K562 (cell line): ENCODE results near the gene GARNL3. TPM values are rescaled to one million over a fixed set of nuclear protein-coding genes. Genes with fewer than 3 reads are reported as not detected.

Experiments used
- BCOR ChIP-seq: fragments of 450-650 bp; IDR thresholded peaks from 2 replicates; pipeline ENCODE4 v1.6.1; 2016
- BMI1 ChIP-seq: fragments of 150-350 bp; IDR thresholded peaks from 2 replicates; pipeline ENCODE4 v1.6.1; 2014; ENCODE audit warnings: low read length
- CBX1 ChIP-seq: sonication (generic); IDR thresholded peaks from 2 replicates; pipeline ENCODE4 v1.6.1; 2016; ENCODE audit warnings: antibody characterized with exemption, low read depth, mild to moderate bottlenecking
- EHMT2 ChIP-seq: fragments of 450-650 bp; IDR thresholded peaks from 2 replicates; pipeline ENCODE4 v1.6.1; 2018; ENCODE audit warnings: antibody characterized with exemption
- ETV6 ChIP-seq, 3 experiments: fragments of 150-350 bp in 1 of 3; sonication (generic) in 1 of 3; formaldehyde crosslinking in 1 of 3; IDR thresholded peaks; 2 replicates each; pipeline versions ENCODE4 v1.6.1 to v1.8.0; 2014 to 2022; ENCODE audit warnings: borderline replicate concordance in 2 of 3, low read depth in 2 of 3, antibody characterized with exemption in 1 of 3, low read length in 1 of 3, mild to moderate bottlenecking in 1 of 3, missing genetic modification reagents in 1 of 3
- FIP1L1 ChIP-seq: fragments of 200-400 bp; formaldehyde crosslinking; IDR thresholded peaks from 2 replicates; pipeline ENCODE4 v1.6.1; 2018; ENCODE audit warnings: mild to moderate bottlenecking, low read depth, low read length; ENCODE audit not compliant: poor library complexity, severe bottlenecking
- GABPB1 ChIP-seq: sonication (generic); formaldehyde crosslinking; IDR thresholded peaks from 2 replicates; pipeline ENCODE4 v1.8.0; 2022; ENCODE audit warnings: mild to moderate bottlenecking, missing genetic modification reagents
- HMG20A ChIP-seq: fragments of 450-650 bp; formaldehyde crosslinking; conservative IDR thresholded peaks from 2 replicates; pipeline ENCODE4 v1.4.0; 2020; ENCODE audit warnings: mild to moderate bottlenecking, mixed read lengths
- MEF2A ChIP-seq: IDR thresholded peaks from 2 replicates; pipeline ENCODE4 v1.6.1; 2011; ENCODE audit warnings: low read depth, mild to moderate bottlenecking, low read length, moderate library complexity; ENCODE audit not compliant: control insufficient read depth
- MIER1 ChIP-seq: fragments of 450-650 bp; IDR thresholded peaks from 2 replicates; pipeline ENCODE4 v1.6.1; 2016; ENCODE audit warnings: antibody characterized with exemption, mild to moderate bottlenecking, low read depth
- NCOR1 ChIP-seq: fragments of 450-650 bp; IDR thresholded peaks from 2 replicates; pipeline ENCODE4 v1.6.1; 2016; ENCODE audit warnings: mild to moderate bottlenecking, moderate library complexity
- POLR2A ChIP-seq: fragments of 450-650 bp; conservative IDR thresholded peaks from 2 replicates; pipeline ENCODE4 v1.6.1; 2016
- POLR2G ChIP-seq: fragments of 200-400 bp; formaldehyde crosslinking; IDR thresholded peaks from 2 replicates; pipeline ENCODE4 v1.6.1; 2017; ENCODE audit warnings: low read depth, mild to moderate bottlenecking, antibody characterized with exemption, low read length, moderate library complexity
- STAG1 ChIP-seq: sonication (generic); formaldehyde crosslinking; IDR thresholded peaks from 2 replicates; pipeline ENCODE4 v1.5.0; 2020; ENCODE audit warnings: missing genetic modification reagents, borderline replicate concordance
- TAF15 ChIP-seq: fragments of 200-400 bp; formaldehyde crosslinking; IDR thresholded peaks from 2 replicates; pipeline ENCODE4 v1.6.1; 2017; ENCODE audit warnings: mild to moderate bottlenecking, low read depth, low read length, moderate library complexity
- TCF3 ChIP-seq: sonication (generic); formaldehyde crosslinking; IDR thresholded peaks from 2 replicates; pipeline ENCODE4 v1.4.0; 2020; ENCODE audit warnings: mild to moderate bottlenecking, missing genetic modification reagents
- TCF7 ChIP-seq: sonication (generic); IDR thresholded peaks from 2 replicates; pipeline ENCODE4 v1.6.1; 2016; ENCODE audit warnings: antibody characterized with exemption, borderline replicate concordance
- TEAD2 ChIP-seq: fragments of 450-650 bp; IDR thresholded peaks from 2 replicates; pipeline ENCODE4 v1.6.1; 2016; ENCODE audit warnings: missing genetic modification characterization, control low read depth, missing compliant biosample characterization
- XRCC3 ChIP-seq: fragments of 450-650 bp; IDR thresholded peaks from 2 replicates; pipeline ENCODE4 v1.6.1; 2017; ENCODE audit warnings: mild to moderate bottlenecking, moderate library complexity
- ZNF263 ChIP-seq: sonication (generic); formaldehyde crosslinking; IDR thresholded peaks from 2 replicates; pipeline ENCODE4 v1.8.0; 2022; ENCODE audit warnings: mild to moderate bottlenecking, missing genetic modification reagents, borderline replicate concordance
- ZNF311 ChIP-seq: fragments of 250-450 bp; sonication (Bioruptor Pico); IDR thresholded peaks from 2 replicates; pipeline ENCODE4 v1.4.0; 2020; ENCODE audit warnings: mild to moderate bottlenecking, moderate library complexity
- ZNF717 ChIP-seq: fragments of 250-450 bp; sonication (Bioruptor Pico); IDR thresholded peaks from 2 replicates; pipeline ENCODE4 v1.5.0; 2021
- ZNF75A ChIP-seq: fragments of 450-650 bp; formaldehyde crosslinking; IDR thresholded peaks from 2 replicates; pipeline ENCODE4 v1.4.0; 2020; ENCODE audit warnings: mild to moderate bottlenecking
- polyA plus RNA-seq, 8 experiments: library from polyadenylated mRNA; depleted of rRNA in 4 of 8; stranded (reverse) in 5 of 8; unstranded in 3 of 8; fragments of >200 nt; fragmentation: Nextera tagmentation in 2 of 8; fragmentation: Illumina TruSeq in 1 of 8; extraction: Ambion mirVana in 2 of 8; extraction: Trizol in 1 of 8; gene quantifications; 2 replicates each; pipeline versions ENCODE4 v1.2.1 to v1.2.3, GENCODE V29; 2011 to 2014; ENCODE audit warnings: inconsistent platforms in 1 of 8, missing spikeins in 1 of 8
- total RNA-seq, 7 experiments: library from RNA; depleted of rRNA in 6 of 7; stranded (reverse); fragments of >200 nt in 6 of 7; fragmentation: Illumina TruSeq in 2 of 7; extraction: Trizol in 2 of 7; gene quantifications; 2 replicates each; pipeline versions ENCODE4 v1.2.1 to v1.2.3, GENCODE V29; 2011 to 2021; ENCODE audit warnings: low replicate concordance in 1 of 7
- TF ChIP-seq, protein P1 (sequence below): fragments of 250-450 bp; sonication (Bioruptor Pico); IDR thresholded peaks from 2 replicates; pipeline ENCODE4 v1.4.0; 2020
- TF ChIP-seq, protein P2 (sequence below): fragments of 450-650 bp; IDR thresholded peaks from 2 replicates; pipeline ENCODE4 v1.6.1; 2016; ENCODE audit warnings: low read depth, mild to moderate bottlenecking, moderate library complexity
- TF ChIP-seq, protein P3 (sequence below): fragments of 250-450 bp; sonication (Bioruptor Pico); IDR thresholded peaks from 2 replicates; pipeline ENCODE4 v1.4.0; 2020; ENCODE audit warnings: borderline replicate concordance

Gene GARNL3
- total and polyA plus RNA-seq, 9 of the 15 experiments (the other 6 are each of a cell fraction or from before 2014, with no cell fraction given): 0.35 to 2.7 (median 1.6) TPM

DNA sequence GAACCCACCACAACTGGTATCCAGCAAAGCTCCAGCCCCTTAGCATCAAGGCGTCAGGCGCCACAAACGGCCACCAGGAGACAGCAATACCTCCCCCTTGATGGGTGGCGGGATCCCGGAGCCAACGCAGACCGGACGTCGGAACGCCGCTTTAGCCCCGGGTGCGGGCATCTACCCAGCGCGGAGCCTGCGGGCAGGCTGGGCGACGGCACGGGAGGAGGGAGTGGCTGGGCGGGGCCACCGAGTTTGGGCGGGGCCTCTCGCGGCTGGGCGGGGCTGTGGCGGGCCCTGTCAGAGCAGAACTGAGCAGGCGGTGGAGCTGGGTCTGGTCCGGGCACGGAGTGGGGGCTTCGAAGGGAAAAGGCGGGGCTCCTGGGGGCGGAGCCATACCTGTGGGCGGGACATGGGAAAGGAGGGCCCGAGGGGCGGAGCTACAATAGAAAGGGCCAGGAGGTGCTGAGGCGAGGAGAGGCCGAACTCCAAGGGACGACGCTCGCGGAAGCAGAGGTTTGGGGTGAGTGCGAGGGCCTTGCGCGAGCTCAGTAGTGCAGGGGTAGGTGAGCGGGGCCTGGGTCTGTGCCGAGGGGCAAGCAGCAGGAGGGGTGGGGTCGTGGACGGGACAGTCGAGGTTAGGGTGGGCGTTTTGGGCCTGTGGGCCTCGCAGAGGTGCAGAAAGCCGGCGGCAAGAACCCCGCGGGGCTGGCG lies 40.2 kb upstream of the GARNL3 start (continued):
- TF ChIP-seq ZNF75A (CRISPR knock-in tag) (no peak), CBX1 (peak; percentile 39; the same call in 1 of the 2 replicates), NCOR1 (no peak), TCF3 (no peak), POLR2G (peak; percentile 57), GABPB1 (0 out of 2 replicates have a peak, but pooled peaks have one; percentile 43), EHMT2 (no peak), XRCC3 (no peak), POLR2A (no peak), ZNF311 (CRISPR knock-in tag) (no peak), STAG1 (CRISPR knock-in tag) (0 out of 2 replicates have a peak, but pooled peaks have one; percentile 36), ZNF717 (CRISPR knock-in tag) (no peak), ZNF263 (no peak), BCOR (no peak), HMG20A (CRISPR knock-in tag) (no peak), TEAD2 (tag) (no peak), TCF7 (no peak), MIER1 (no peak), BMI1 (no peak), FIP1L1 (no peak), TAF15 (no peak), ETV6 (IDR thresholded peaks at IDR 0.05; ENCODE audit: borderline replicate concordance in 1 of 2, low read depth in 2 of 2, low read length in 1 of 2) (no peak), ETV6 (CRISPR knock-in tag; IDR thresholded peaks at IDR 0.05; ENCODE audit: borderline replicate concordance) (no peak), MEF2A (no peak)
- TF ChIP-seq, protein P1, sequence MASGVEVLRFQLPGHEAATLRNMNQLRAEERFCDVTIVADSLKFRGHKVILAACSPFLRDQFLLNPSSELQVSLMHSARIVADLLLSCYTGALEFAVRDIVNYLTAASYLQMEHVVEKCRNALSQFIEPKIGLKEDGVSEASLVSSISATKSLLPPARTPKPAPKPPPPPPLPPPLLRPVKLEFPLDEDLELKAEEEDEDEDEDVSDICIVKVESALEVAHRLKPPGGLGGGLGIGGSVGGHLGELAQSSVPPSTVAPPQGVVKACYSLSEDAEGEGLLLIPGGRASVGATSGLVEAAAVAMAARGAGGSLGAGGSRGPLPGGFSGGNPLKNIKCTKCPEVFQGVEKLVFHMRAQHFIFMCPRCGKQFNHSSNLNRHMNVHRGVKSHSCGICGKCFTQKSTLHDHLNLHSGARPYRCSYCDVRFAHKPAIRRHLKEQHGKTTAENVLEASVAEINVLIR (CRISPR knock-in tag): no peak
- TF ChIP-seq, protein P2, sequence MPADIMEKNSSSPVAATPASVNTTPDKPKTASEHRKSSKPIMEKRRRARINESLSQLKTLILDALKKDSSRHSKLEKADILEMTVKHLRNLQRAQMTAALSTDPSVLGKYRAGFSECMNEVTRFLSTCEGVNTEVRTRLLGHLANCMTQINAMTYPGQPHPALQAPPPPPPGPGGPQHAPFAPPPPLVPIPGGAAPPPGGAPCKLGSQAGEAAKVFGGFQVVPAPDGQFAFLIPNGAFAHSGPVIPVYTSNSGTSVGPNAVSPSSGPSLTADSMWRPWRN: no peak
- TF ChIP-seq, protein P3, sequence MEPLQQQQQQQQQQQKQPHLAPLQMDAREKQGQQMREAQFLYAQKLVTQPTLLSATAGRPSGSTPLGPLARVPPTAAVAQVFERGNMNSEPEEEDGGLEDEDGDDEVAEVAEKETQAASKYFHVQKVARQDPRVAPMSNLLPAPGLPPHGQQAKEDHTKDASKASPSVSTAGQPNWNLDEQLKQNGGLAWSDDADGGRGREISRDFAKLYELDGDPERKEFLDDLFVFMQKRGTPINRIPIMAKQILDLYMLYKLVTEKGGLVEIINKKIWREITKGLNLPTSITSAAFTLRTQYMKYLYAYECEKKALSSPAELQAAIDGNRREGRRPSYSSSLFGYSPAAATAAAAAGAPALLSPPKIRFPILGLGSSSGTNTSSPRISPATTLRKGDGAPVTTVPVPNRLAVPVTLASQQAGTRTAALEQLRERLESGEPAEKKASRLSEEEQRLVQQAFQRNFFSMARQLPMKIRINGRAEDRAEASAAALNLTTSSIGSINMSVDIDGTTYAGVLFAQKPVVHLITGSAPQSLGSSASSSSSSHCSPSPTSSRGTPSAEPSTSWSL: no peak
